T-helper 1 cell treated with Interleukin-12 subunit alpha and Interleukin-12 subunit beta and Interleukin-4 antibody, amounts not matched to agents 30 μg/mL and 1 μg/mL, for 36 hours (primary cell): ENCODE data around the gene SLC35F1.

ENCODE experiments used
- H3K27ac Mint-ChIP-seq: one replicate; pipeline ENCODE4 v1.8.0; 2021; ENCODE audit warnings: mild to moderate bottlenecking, mixed read lengths
- H3K27me3 Mint-ChIP-seq: one replicate; pipeline ENCODE4 v1.8.0; 2021; ENCODE audit warnings: low read depth, mixed read lengths
- H3K36me3 Mint-ChIP-seq: one replicate; pipeline ENCODE4 v1.8.0; 2021; ENCODE audit warnings: low read depth, mixed read lengths
- H3K4me1 Mint-ChIP-seq: one replicate; pipeline ENCODE4 v1.8.0; 2021; ENCODE audit warnings: low read depth, mixed read lengths
- H3K4me3 Mint-ChIP-seq: one replicate; pipeline ENCODE4 v1.8.0; 2021; ENCODE audit warnings: mild to moderate bottlenecking, moderate library complexity, mixed read lengths
- H3K9me3 Mint-ChIP-seq: one replicate; pipeline ENCODE4 v1.8.0; 2021; ENCODE audit warnings: mixed read lengths

SLC35F1 gene

DNA sequence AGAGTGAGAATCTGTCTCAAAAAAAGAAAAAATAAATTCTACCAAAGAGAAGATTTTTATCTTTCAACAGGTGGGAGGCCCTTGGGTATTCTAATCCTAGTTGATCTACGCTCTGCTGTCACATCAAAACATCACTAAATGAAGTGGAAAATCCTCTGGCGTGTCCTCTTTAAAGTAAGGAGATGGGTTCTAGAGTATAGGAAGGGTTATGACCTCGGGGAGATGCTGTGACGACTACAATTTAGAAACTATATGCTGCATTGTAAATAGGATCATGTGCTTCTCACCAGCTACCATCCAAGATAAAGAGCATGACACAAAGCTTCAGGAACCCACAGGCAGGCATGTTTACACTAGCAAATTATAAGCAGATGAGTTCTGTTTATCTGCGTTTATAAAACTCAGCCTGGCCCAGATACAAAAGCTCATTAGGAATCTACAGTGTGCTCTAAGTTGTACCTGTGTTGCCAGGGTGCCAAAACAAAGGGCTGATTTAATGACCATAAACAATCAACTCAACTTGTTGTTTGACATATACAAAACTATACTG is 443.9 kb downstream of the SLC35F1 start:
- Mint-ChIP-seq H3K4me3 (no peak overlapping the region), H3K27ac (no peak overlapping the region)

DNA sequence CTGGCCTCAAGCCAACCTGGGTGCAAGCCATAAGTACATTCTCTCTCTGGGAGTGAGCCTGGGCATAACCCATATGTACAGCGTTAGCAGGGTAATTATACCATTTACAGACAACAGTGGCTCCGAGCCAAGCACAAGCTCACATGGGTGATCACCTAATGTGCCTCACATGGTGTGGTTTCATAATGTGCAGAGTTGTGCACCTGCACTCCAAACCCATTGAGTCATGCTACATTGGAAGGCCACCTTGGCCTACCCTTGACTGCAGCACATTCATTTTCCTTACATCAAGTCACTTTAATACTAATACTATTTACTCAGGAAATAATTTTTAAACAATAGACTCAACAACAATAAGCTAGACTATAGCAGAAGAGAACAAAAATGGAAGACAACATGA is 446.5 kb downstream of the SLC35F1 start:
- Mint-ChIP-seq H3K9me3 (no peaks in the 10 kb centered on the region), H3K27ac (no peak overlapping the region), H3K4me3 (no peak overlapping the region), H3K36me3 (no peaks in the 10 kb centered on the region), H3K4me1 (no peaks in the 10 kb centered on the region), H3K27me3 (no peaks in the 10 kb centered on the region)

More for the DNA sequence above, 443.9 kb downstream of the SLC35F1 start:
- Mint-ChIP-seq H3K9me3 (peaks cover 1% of the 10 kb centered on the region), H3K4me1 (no peaks in the 10 kb centered on the region), H3K27me3 (no peaks in the 10 kb centered on the region), H3K36me3 (no peaks in the 10 kb centered on the region)

DNA sequence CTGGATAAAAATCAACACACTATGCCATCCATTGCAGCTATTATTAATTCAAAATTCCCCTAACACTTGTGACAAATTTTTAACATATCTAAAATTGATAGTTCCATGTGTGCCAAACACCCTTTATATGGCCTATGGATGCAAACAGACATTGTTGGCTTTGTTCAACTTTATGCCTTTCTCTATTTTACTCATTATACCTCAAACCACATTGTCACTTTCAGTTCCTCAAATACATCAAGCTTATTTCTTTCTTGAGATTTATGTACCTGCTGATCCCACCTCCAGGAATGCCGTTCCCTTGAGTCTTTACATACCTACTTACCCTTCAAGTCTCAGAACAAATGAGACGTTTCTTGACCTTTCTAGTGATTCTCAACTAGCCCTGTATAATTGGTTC is 447.6 kb downstream of the SLC35F1 start:
- no peaks in the 10 kb centered on the region for H3K4me1 Mint-ChIP-seq
- no peak overlapping the region for H3K4me3 Mint-ChIP-seq
- no peak overlapping the region for H3K27ac Mint-ChIP-seq
- H3K36me3 Mint-ChIP-seq = no peaks in the 10 kb centered on the region
- H3K9me3 Mint-ChIP-seq = no peaks in the 10 kb centered on the region
- peaks cover 4% of the 10 kb centered on the region for H3K27me3 Mint-ChIP-seq

DNA sequence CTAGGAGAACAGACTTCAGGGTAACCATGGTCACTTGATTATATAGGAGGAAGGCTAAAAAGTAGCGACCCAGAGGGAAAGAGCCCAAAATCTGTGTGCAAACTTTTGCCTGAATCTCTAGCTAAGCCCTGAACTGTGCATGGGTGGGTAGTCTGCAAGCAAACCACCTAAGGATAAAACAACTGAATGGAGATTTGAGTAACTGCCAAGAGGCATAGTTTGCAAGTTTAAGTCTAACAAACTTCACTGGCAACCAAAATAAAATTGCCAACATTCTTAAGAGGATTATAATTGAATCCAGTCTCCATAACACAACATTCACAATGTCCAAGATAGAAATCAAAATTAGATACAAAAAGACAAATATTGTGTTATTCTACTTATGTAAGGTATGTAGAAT is 449.0 kb downstream of the SLC35F1 start:
- H3K27ac Mint-ChIP-seq = no peak overlapping the region
- peaks cover 4% of the 10 kb centered on the region for H3K27me3 Mint-ChIP-seq
- no peaks in the 10 kb centered on the region for H3K4me1 Mint-ChIP-seq
- no peaks in the 10 kb centered on the region for H3K9me3 Mint-ChIP-seq
- H3K4me3 Mint-ChIP-seq = no peak overlapping the region
- H3K36me3 Mint-ChIP-seq = no peaks in the 10 kb centered on the region

DNA sequence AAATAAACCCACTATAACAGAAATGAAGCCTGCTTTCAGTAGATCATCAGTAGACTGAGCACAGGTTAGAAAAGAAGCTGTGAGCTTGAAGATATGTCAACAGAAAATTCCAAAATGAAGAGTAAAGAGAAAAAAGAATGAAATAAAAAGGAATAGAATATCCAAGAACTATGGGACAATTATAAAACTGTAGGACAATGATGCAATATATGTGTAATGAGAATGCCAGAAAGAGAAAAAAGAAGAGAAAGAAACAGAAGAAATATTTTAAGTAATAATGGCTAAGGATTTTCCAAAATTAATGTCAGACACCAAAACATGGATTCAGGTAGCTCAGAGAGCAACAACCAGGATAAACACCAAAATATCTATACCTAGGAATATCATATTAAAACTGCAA is 449.6 kb downstream of the SLC35F1 start:
- H3K4me3 Mint-ChIP-seq = no peak overlapping the region
- no peak overlapping the region for H3K27ac Mint-ChIP-seq
- no peaks in the 10 kb centered on the region for H3K36me3 Mint-ChIP-seq
- no peaks in the 10 kb centered on the region for H3K4me1 Mint-ChIP-seq
- H3K9me3 Mint-ChIP-seq = no peaks in the 10 kb centered on the region
- H3K27me3 Mint-ChIP-seq = peaks cover 4% of the 10 kb centered on the region
